HL-60 (cell line): ENCODE measurements around the gene GARRE1.

Experiments used
- DNase-seq, 2 experiments: peaks; one replicate each; pipeline ENCODE4 v3.0.0-alpha.2; 2010 to 2020; ENCODE audit warnings: low read depth in 1 of 2, low spot score in 1 of 2
- H3K27ac ChIP-seq: fragments of 250-450 bp; sonication (Bioruptor Pico); replicated peaks from 2 replicates; pipeline ENCODE4 v1.5.1; 2020; ENCODE audit warnings: mild to moderate bottlenecking, moderate library complexity
- H3K27me3 ChIP-seq: fragments of 250-450 bp; sonication (Bioruptor Pico); 2 replicates; pipeline ENCODE4 v1.5.1; 2021; ENCODE audit warnings: mild to moderate bottlenecking, moderate library complexity; ENCODE audit not compliant: insufficient read depth, poor library complexity, severe bottlenecking
- H3K4me3 ChIP-seq: replicated peaks from 2 replicates; pipeline ENCODE4 v1.5.1; 2011; ENCODE audit warnings: mild to moderate bottlenecking, control low read depth, low read length; ENCODE audit not compliant: insufficient read depth
- GABPA ChIP-seq: IDR thresholded peaks from 2 replicates; pipeline ENCODE4 v1.6.1; 2012; ENCODE audit warnings: low read depth
- POLR2AphosphoS5 ChIP-seq: IDR thresholded peaks from 2 replicates; pipeline ENCODE4 v1.6.1; 2012; ENCODE audit warnings: low read depth
- REST ChIP-seq: IDR thresholded peaks from 2 replicates; pipeline ENCODE4 v1.6.1; 2012; ENCODE audit warnings: low read depth; ENCODE audit not compliant: insufficient replicate concordance
- SPI1 ChIP-seq: IDR thresholded peaks from 2 replicates; pipeline ENCODE4 v1.6.1; 2012; ENCODE audit warnings: low read depth, mild to moderate bottlenecking, borderline replicate concordance
- TF ChIP-seq, protein P1 (sequence below): IDR thresholded peaks from one replicate; pipeline ENCODE4 v1.5.1; 2011; ENCODE audit warnings: low read length, control low read depth, inconsistent platforms; ENCODE audit not compliant: insufficient read depth

GARRE1 gene

DNA sequence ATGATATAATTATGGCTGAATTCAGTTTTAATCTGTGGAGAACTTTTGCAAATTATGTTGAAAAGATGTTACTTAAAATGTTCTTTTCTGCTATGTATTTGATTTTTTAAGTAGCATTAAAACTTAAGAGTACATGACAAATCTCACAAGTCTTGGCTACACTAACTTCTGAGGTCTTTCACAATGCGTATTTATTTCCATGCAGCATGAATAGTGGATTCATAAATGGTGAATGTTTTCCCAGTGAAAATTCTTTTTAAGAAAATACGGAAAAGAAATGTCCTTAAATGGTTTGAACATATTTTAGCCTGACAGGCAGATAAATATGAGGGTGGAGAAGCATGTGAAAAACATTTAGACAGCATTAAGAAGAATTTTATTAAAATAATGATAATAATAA, 30.2 kb downstream of the GARRE1 start:
- Histone ChIP-seq H3K4me3 (no peak overlapping the region), H3K27me3 (no peaks in the 10 kb centered on the region), H3K27ac (no peak overlapping the region)
- no peak for DNase-seq
- TF ChIP-seq, protein P1, sequence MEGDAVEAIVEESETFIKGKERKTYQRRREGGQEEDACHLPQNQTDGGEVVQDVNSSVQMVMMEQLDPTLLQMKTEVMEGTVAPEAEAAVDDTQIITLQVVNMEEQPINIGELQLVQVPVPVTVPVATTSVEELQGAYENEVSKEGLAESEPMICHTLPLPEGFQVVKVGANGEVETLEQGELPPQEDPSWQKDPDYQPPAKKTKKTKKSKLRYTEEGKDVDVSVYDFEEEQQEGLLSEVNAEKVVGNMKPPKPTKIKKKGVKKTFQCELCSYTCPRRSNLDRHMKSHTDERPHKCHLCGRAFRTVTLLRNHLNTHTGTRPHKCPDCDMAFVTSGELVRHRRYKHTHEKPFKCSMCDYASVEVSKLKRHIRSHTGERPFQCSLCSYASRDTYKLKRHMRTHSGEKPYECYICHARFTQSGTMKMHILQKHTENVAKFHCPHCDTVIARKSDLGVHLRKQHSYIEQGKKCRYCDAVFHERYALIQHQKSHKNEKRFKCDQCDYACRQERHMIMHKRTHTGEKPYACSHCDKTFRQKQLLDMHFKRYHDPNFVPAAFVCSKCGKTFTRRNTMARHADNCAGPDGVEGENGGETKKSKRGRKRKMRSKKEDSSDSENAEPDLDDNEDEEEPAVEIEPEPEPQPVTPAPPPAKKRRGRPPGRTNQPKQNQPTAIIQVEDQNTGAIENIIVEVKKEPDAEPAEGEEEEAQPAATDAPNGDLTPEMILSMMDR, result no peak
- TF ChIP-seq POLR2AphosphoS5, result no peak
- TF ChIP-seq REST, result no peak
- TF ChIP-seq SPI1, result no peak
- no peak for TF ChIP-seq GABPA

GRCh38 chr19:34287662-34288140, 33.3 kb downstream of the GARRE1 start:
- H3K4me3 ChIP-seq, result no peak overlapping the region
- H3K27me3 ChIP-seq, result no peaks in the 10 kb centered on the region
- H3K27ac ChIP-seq, result no peak overlapping the region
- TF ChIP-seq REST (no peak), POLR2AphosphoS5 (no peak), GABPA (no peak), SPI1 (no peak)
- TF ChIP-seq, protein P1, result no peak
- DNase-seq, result no peak

GRCh38 chr19:34288381-34288780, 34.0 kb downstream of the GARRE1 start:
- no peak overlapping the region for H3K27ac ChIP-seq
- no peaks in the 10 kb centered on the region for H3K27me3 ChIP-seq
- no peak for TF ChIP-seq SPI1
- DNase-seq, result no peak
- H3K4me3 ChIP-seq, result no peak overlapping the region

DNA sequence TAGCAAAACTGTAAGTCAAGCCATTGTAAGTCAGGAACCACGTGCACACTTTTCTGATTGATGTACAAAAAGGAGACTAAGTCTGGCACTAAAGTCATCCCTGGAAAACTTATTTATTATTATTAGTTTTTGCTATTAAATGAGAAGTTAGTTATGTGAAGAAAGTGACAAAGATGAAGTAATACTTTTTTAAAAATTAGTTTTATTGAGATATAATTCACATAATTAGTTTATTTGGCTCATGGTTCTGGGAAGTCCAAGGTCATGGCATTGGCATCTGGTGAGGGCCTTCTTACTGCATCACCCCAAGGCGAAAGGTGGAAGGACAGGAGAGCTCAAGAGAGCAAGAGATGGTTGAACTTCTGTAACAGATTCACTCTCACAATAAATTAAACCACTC, 36.9 kb downstream of the GARRE1 start:
- Histone ChIP-seq H3K27ac (no peak overlapping the region), H3K4me3 (no peak overlapping the region), H3K27me3 (no peaks in the 10 kb centered on the region)
- DNase-seq, result no peak
- TF ChIP-seq POLR2AphosphoS5 (no peak), SPI1 (no peak), REST (no peak)
- TF ChIP-seq, protein P1, result no peak
